Kidney (tissue), 14 donors: ENCODE data around the gene SNX10. TPM values are rescaled to one million over a fixed set of nuclear protein-coding genes. Genes with fewer than 3 reads are reported as not detected.

ENCODE experiments used
- DNase-seq, 5 donors: peaks; one replicate each; pipeline ENCODE4 v3.0.0-alpha.2; 2013 to 2020
- FAIRE-seq: peaks from 2 replicates; lab custom pipeline; 2012; peaks lifted over from hg19 to GRCh38; lab: Jason Lieb, UNC
- H3K27ac ChIP-seq, 2 donors: one replicate each; pipeline ENCODE4 v1.7.0; 2013; ENCODE audit warnings: low read depth in 2 of 2, low read length in 2 of 2, inconsistent platforms in 1 of 2
- H3K27me3 ChIP-seq: one replicate; pipeline ENCODE4 v1.7.1; 2013; ENCODE audit warnings: low read length, inconsistent platforms; ENCODE audit not compliant: control insufficient read depth, insufficient read depth
- H3K36me3 ChIP-seq, 3 donors: one replicate each; pipeline versions ENCODE4 v1.7.0 to v1.7.1; 2013; ENCODE audit warnings: low read length in 3 of 3, control low read depth in 1 of 3, inconsistent platforms in 1 of 3; ENCODE audit not compliant: insufficient read depth in 3 of 3, control insufficient read depth in 2 of 3
- H3K4me1 ChIP-seq, 3 donors: one replicate each; pipeline versions ENCODE4 v1.7.0 to v1.7.1; 2013; ENCODE audit warnings: low read length in 3 of 3, inconsistent platforms in 1 of 3, low read depth in 1 of 3; ENCODE audit not compliant: control insufficient read depth in 2 of 3, insufficient read depth in 2 of 3
- H3K4me3 ChIP-seq, 3 donors: one replicate each; pipeline versions ENCODE4 v1.7.0 to v1.8.1; 2013; ENCODE audit warnings: low read length in 3 of 3, control low read depth in 1 of 3, inconsistent platforms in 1 of 3
- H3K9ac ChIP-seq, 3 donors: one replicate each; pipeline versions ENCODE4 v1.7.0 to v1.7.1; 2013; ENCODE audit warnings: low read length in 3 of 3, control low read depth in 1 of 3, inconsistent platforms in 1 of 3
- H3K9me3 ChIP-seq, 3 donors: one replicate each; pipeline versions ENCODE4 v1.7.0 to v1.7.1; 2013; ENCODE audit warnings: low read length in 3 of 3, control low read depth in 1 of 3, inconsistent platforms in 1 of 3; ENCODE audit not compliant: control insufficient read depth in 2 of 3, insufficient read depth in 1 of 3
- CTCF ChIP-seq: IDR thresholded peaks from 3 replicates; pipeline ENCODE4 v1.5.1; 2012; ENCODE audit warnings: mild to moderate bottlenecking, moderate library complexity, borderline replicate concordance; ENCODE audit not compliant: insufficient read depth; ENCODE audit errors: extremely low read depth
- intact Hi-C: fragments of 100-400 bp; cut with DNase I; formaldehyde crosslinking; loops from one replicate; pipeline ENCODE4 v1.11.1; 2022
- polyA plus RNA-seq: library from polyadenylated mRNA; stranded (reverse); fragments of 350-450 nt; fragmentation: Illumina TruSeq; extraction: RNeasy Lipid Tissue Mini Kit (QIAGEN cat#74804); gene quantifications from one replicate; pipeline ENCODE4 v1.2.3, GENCODE V29; 2014; ENCODE audit warnings: low read depth, low replicate concordance; ENCODE audit not compliant: insufficient read depth
- total RNA-seq: library from RNA; stranded (reverse); fragmentation: NEBNext Ultra II Directional; extraction: Animal tissue kit (Norgen Biotek cat#: 25700); gene quantifications from one replicate; pipeline ENCODE4 v1.2.1, GENCODE V29; 2021
- donor health status: control.
- donor health status: control.
- donor health status: control.
- donor health status: control.
- donor health status: control.
- donor health status: DM: yes; HTN: yes; CAD: no.
- donor health status: Normal renal cell carcinoma (clear cell type).

The SNX10 gene
- total and polyA plus RNA-seq, 2 donors from 2014 or later = 30.1 to 72.0 TPM

GRCh38 chr7:26413007-26413691, 121.5 kb downstream of the SNX10 start:
- Histone ChIP-seq H3K9me3 (no peaks in the 10 kb centered on the region), H3K27ac (no peak overlapping the region), H3K27me3 (no peaks in the 10 kb centered on the region), H3K4me1 (peaks cover 0 to 7% (median 0%) of the 10 kb centered on the region in 3 donors), H3K36me3 (no peaks in the 10 kb centered on the region), H3K9ac (no peak overlapping the region), H3K4me3 (no peak overlapping the region)
- no peak for TF ChIP-seq CTCF
- no peak for DNase-seq
- no peak for FAIRE-seq
- intact Hi-C loops = no loop called here

- intact Hi-C loops = no loop called here
- Histone ChIP-seq H3K27me3 (no peaks in the 10 kb centered on the region), H3K9ac (no peak overlapping the region), H3K36me3 (no peaks in the 10 kb centered on the region), H3K9me3 (no peaks in the 10 kb centered on the region), H3K27ac (no peak overlapping the region), H3K4me3 (no peak overlapping the region), H3K4me1 (peaks cover 0 to 2% (median 0%) of the 10 kb centered on the region in 3 donors)
- no peak for TF ChIP-seq CTCF
- FAIRE-seq (no peak), DNase-seq (no peak)
Observed at GRCh38 chr7:26416004-26416403, 124.3 kb downstream of the SNX10 start.

- H3K9ac ChIP-seq = no peak overlapping the region
- TF ChIP-seq CTCF = no peak
- FAIRE-seq = no peak
- H3K4me1 ChIP-seq = peaks cover 0 to 2% (median 0%) of the 10 kb centered on the region in 3 donors
- H3K27me3 ChIP-seq = no peaks in the 10 kb centered on the region
- H3K4me3 ChIP-seq = no peak overlapping the region
- no peak for DNase-seq
- intact Hi-C loops = no loop called here
- H3K9me3 ChIP-seq = no peaks in the 10 kb centered on the region
- no peak overlapping the region for H3K27ac ChIP-seq
- H3K36me3 ChIP-seq = no peaks in the 10 kb centered on the region
Observed at GRCh38 chr7:26417911-26418413, 126.3 kb downstream of the SNX10 start.
